HG03280 (cell line): ENCODE data around the gene CDC16.
"Not testable (repeated sequence)": the region's sequence is repeated elsewhere in the genome, so short reads cannot be mapped to it uniquely, and the experiment has no call there.

Experiments used
- ATAC-seq: cut with Tn5 transposase; IDR thresholded peaks from one replicate; pipeline ENCODE4 v1.9.1; 2021; ENCODE audit warnings: mild to moderate bottlenecking, moderate library complexity; ENCODE audit not compliant: unreplicated experiment

The CDC16 gene

GRCh38 chr13:114226699-114227323 lies 7.9 kb upstream of the CDC16 start:
- ATAC-seq, result no peak

- ATAC-seq, result no peak
Measured at GRCh38 chr13:114227528-114227927, 7.2 kb upstream of the CDC16 start.

DNA sequence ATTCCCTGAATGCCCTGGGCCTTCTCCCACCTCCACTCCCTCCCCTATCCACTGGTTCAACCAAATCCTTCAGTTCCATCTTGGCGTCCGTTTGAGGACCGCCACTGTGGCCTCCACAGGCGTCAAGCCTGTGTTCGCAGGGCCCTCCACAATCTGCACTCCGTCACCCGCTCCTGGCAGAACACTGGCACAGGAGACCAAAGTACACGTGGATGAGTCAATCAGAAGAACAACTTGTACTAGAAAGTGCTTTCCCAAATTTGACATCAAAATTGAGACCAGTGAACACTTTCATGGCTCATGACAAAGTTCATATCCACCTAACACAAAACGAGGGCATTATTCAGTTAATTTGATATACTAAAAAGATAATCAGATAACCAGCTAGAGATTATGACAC lies 6.5 kb upstream of the CDC16 start:
- no peak for ATAC-seq

GRCh38 chr13:114229506-114229905 lies 5.2 kb upstream of the CDC16 start:
- ATAC-seq, result no peak

DNA sequence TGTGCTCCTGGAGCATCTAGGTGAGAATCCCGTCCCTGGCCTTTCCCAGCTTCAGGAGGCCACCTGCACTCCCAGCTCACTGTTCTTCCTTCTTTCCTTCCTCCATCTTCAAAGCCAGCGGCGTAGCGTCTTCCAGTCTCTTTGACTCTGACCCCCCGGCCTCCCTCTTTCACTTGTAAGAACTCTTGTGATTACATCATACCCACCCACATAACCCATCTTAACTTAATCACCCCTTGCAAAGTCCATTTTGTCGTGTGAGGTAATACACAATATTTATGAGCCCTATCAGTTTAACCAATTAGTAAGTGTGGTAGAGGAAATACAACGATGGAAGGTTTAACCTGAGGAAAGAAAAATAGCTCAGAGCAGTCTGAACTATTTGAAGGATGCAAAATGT lies 4.6 kb upstream of the CDC16 start:
- ATAC-seq, result no peak

GRCh38 chr13:114230575-114230974 lies 4.1 kb upstream of the CDC16 start:
- no peak for ATAC-seq

DNA sequence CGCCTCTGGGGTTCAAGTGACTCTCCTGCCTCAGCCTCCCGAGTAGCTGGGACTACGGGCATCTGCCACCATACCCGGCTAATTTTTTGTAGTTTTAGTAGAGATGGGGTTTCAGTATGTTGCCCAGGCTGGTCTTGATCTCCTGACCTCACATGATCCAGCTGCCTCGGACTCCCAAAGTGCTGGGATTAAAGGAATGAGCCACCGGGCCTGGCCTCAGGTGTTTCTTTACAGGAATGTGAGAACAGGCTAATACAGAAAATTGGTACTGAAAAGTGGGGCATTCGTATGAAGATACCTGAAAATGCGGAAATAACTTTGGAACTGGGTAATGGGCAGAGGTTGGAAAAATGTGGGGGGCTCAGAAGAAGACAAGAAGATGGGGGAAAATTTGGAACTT lies 2.8 kb upstream of the CDC16 start:
- ATAC-seq, result no peak

DNA sequence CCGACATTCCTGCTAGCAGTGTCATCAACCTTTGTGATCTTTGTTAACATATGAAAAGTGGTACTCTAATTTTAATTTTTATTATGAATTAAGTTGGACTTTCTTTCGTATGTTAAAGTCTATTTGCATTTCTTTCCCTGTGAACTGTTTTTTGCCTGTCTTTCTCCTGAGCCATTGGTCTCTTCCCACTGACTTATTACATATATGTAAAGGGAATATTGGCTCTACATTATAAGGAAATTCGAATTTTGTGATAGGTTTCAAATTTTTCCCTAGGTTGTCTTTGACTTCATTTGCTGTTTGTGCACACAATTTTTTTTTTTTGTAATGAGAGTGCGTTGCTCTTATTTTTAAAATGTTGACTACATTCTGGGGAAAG lies 442 bp upstream of the CDC16 start:
- ATAC-seq, result no peak

DNA sequence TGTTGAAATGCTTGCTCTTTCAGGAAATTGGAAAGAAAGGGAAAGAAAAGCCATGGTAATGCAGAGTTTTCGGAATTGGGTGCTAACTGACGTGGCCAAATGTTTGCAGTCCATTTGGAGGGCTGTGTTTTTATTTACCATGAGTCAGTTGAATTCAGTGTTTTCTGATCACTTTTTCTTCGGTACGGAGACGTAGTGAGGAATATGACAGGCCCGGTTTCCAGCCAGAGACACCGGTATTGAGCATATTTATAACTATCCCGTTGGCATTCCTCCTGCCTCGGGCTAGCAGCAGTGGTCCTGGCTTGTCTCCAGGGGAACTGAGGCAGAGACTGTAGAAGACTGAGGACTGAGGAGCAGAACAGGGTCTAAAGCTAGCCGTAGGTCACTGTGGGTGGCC lies 1.0 kb downstream of the CDC16 start:
- no peak for ATAC-seq

DNA sequence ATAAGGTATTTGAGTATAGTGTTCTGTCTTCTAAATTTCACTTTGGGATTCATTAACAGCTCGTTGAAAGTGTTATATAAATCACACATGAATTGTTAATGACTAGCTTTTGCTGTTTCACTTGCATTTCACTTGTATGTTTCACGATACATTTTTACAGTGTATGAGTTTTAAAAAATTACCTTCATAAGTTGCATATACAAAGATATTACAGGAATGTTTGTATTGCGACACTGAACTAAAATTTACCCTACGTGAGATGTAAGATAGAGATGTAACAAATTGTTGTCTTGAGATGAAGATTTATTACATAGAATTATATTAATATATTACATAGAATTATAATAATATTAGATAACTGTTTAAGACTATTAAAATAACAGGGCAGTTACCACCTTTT lies 1.5 kb downstream of the CDC16 start:
- no peak for ATAC-seq

- no peak for ATAC-seq
Measured at GRCh38 chr13:114237415-114238112, 2.9 kb downstream of the CDC16 start.

- ATAC-seq, result no peak
Measured at GRCh38 chr13:114241918-114242317, 7.2 kb downstream of the CDC16 start.

GRCh38 chr13:114243971-114244370 lies 9.3 kb downstream of the CDC16 start:
- ATAC-seq, result no peak

DNA sequence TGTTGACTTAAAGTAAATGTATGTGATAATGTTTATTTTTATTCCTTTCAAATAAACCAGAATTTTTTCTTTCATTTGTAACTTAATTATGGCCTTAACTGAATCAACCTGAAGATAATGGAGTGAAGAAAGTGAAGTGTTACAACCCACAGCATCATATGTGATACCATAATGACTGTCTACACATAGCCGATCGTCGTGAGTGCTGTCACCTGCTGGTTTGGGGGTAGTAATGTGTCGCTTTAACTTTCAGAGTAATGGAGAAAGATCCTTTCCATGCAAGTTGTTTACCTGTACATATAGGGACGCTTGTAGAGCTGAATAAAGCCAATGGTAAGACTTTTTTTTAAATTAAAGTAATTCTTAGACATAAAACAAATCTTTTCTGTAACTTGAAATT lies 9.9 kb downstream of the CDC16 start:
- ATAC-seq, result no peak

GRCh38 chr13:114248011-114248410 lies 13.3 kb downstream of the CDC16 start:
- ATAC-seq, result no peak

DNA sequence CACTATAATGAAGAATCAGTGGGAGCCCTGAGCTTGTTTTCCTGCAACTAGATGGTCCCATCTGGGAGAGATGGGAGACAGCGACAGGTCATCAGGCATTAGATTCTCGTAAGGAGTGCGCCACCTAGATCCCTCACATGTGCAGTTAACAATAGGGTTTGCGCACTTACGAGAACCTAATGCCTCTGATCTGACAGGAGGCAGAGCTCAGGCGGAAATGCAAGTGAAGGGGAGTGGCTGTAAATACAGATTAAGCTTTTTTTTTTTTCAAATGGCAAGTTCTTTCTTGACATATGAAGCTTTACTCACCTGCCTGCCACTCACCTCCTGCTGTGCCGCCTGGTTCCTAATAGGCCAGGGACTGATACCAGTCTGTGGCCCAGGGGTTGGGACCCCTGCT lies 14.4 kb downstream of the CDC16 start:
- no peak for ATAC-seq

DNA sequence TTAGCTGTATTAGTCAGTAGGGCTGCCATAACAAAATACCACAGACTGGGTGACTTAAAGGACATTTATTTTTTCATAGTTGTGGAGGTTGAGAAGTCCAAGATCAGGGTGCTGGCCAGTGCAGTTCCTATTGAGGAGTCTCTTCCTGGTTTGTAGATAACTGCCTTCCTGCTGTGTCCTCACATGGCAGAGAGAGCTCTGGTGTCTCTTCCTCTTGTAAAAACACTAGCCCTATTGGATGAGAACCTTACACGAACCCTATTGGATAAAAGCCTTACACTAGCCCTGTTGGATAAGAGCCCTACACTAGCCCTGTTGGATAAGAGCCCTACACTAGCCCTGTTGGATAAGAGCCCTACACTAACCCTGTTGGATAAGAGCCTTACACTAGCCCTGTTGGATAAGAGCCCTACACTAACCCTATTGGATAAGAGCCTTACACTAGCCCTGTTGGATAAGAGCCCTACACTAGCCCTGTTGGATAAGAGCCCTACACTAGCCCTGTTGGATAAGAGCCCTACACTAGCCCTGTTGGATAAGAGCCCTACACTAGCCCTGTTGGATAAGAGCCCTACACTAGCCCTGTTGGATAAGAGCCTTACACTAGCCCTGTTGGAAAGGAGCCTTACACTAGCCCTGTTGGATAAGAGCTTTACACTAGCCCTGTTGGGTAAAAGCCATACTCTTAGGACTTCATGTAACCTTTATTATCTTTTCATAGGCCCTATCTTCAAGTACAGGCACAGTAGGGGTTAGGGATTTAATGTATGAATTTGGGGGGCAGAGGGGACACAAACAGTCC lies 17.1 kb downstream of the CDC16 start:
- ATAC-seq, result not testable (repeated sequence)

GRCh38 chr13:114256547-114256946 lies 21.9 kb downstream of the CDC16 start:
- ATAC-seq, result no peak

GRCh38 chr13:114257014-114257413 lies 22.3 kb downstream of the CDC16 start:
- no peak for ATAC-seq

- ATAC-seq, result no peak
Measured at GRCh38 chr13:114258589-114258988, 23.9 kb downstream of the CDC16 start.

DNA sequence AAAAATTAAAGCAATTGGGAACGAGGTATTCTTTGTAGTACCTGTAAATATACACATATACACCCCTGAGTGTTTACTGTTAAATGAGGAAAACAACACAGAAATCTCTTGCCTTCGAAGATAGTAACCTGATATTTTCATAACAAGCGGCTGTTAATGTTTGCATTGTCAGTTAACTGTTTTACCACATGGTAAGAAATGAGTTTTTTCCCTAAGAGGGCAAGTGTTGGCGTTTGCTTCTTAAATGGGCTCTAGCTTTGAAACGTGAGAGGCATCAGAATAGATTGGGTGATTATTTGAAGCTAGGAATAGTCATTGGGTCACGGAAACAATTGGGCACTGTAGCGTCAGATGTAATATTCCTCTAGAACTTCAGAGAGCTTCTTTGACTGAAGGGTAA lies 24.7 kb downstream of the CDC16 start:
- ATAC-seq, result no peak

DNA sequence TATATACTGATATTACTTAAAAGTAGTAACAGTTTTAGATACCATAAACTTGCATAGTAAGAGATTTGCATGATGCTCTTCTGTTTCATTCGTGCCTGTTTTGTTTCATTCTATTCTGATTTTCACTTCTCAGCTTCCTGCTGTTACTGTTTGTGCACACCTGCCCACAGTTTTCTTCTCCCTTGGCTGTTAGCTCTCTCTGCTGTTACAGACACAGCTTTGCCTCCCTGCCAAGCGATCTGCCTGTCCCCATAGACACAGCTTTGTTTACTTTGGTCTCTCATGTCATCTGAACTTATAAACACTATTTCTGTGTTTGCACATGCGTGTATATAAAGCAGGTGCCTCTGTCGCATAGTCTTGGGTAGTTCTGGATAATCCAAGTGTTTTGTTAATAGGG lies 25.3 kb downstream of the CDC16 start:
- ATAC-seq, result peak; percentile 82
